HG03064 (cell line): ENCODE results near the gene SPR.

ENCODE experiments used
- ATAC-seq: cut with Tn5 transposase; IDR thresholded peaks from one replicate; pipeline ENCODE4 v1.9.1; 2021; ENCODE audit warnings: low read depth; ENCODE audit not compliant: unreplicated experiment

The SPR gene

GRCh38 chr2:72887032-72887739 lies at the start of gene SPR:
SPR (plus strand) TSS chr2:72887408; CDS start chr2:72887433, 25 bp downstream.
- peak; percentile 72 for ATAC-seq

DNA sequence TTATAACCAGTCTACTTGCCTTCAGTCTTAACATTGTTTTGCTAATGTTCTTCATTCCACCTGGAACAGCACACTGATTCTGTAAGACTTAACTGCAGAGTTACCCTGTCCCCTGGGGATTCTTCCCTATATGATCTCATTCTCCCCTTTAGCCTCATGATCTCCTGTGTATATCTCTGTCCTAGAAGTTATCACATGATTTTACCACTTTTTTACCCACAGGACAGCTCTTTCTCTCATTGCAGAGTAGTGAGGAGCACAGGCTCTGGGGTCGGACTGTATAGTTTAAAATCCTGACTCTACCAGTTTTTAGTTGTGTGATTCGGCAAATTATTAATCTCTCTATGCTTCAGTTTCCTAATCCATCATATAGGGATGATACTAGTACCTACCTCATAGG lies 47.1 kb upstream of the SPR start:
- no peak for ATAC-seq

DNA sequence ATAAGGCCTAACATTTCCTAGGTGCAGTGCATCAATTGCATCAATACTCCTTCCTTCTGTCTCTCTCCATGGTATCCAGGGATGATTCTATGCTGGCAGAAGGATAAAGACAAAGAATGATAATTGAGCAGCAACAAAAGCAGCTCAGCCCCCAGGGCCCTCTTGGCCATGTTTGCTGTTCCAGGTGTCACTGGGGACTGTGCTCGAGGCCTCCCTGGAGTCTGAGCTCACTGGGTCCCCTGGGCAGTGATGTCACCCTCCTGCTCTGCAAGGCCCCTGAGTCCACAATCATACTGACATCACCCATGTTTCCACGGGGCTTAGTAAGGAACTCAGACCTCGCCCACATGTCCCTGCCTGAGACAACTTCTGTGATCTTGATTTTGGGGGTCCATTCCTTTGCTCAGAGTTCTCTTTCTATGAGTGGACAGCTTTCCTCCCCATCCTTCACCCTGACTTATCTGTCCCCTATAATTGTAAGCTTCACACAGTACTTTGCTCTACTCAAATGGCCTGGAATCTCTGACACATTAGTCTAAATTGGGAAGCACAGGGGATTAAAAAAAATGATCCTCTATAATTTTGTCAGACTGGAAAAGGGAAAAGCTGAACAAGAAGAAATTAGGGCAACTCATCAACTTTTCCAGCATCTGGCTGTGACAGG lies 45.6 kb upstream of the SPR start:
- ATAC-seq: no peak

DNA sequence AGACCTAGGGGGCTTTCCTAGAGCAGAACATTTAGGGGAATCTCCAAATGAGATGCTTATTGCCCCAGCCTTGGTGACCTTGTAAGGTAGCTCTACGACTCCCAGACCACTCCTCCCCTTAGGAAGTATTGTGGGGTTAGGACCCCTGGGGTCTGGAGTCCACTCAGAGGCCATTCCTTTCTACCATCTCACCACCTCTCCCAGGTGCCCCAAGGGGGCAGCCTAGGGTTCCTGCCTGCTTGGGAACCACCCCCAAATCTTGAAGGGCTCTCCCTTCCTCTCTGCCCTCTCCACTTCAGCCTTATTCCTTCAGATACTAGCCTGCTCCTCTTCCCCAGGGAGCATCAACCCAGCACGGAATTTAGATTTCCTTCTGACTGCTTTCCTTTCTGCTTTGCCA lies 43.9 kb upstream of the SPR start:
- ATAC-seq: no peak

GRCh38 chr2:72846171-72847095 lies 40.8 kb upstream of the SPR start:
- ATAC-seq: peak; percentile 82

GRCh38 chr2:72847534-72848315 lies 39.5 kb upstream of the SPR start:
- no peak for ATAC-seq

- no peak for ATAC-seq
Measured at GRCh38 chr2:72848436-72849137, 38.6 kb upstream of the SPR start.

DNA sequence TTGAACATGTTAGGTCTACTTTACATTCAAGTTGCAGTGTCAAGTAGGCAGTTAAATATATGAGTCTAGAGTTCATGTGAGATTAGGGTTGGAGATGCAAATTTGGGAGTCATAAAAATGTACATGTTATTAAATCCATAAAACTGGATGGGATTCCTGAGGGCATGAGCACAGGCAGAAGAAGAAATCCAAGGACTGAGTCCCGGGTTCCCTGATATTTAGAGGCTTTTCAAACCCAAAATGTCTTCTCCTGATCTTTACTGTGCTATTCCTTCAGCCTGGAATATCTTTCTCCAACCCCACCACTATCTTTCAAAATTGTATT lies 38.1 kb upstream of the SPR start:
- ATAC-seq: no peak

GRCh38 chr2:72851333-72851732 lies 35.9 kb upstream of the SPR start:
- no peak for ATAC-seq

DNA sequence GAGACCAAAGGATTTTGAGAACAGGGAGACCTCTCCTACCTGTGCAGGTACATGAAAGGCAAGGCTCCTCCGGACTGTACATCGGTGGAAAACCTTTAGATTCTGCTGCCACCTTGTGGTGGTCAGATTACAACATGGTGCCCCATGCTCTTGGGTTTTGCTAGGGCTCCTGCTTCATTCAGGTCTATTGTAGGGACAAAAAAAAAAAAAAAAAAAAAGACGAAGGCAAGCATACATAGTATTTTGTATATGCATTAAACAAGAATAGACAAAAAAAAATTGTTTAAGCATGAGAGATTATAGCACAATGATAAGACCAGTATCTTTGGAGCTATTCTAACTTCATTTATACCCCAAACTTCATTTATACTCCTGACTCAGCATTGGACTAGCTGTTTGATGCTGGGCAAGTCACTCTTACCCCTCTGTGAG lies 27.4 kb upstream of the SPR start:
- ATAC-seq: peak; percentile 45

GRCh38 chr2:72862239-72862988 lies 24.8 kb upstream of the SPR start:
- peak; percentile 89 for ATAC-seq

GRCh38 chr2:72863046-72863445 lies 24.2 kb upstream of the SPR start:
- ATAC-seq: no peak

DNA sequence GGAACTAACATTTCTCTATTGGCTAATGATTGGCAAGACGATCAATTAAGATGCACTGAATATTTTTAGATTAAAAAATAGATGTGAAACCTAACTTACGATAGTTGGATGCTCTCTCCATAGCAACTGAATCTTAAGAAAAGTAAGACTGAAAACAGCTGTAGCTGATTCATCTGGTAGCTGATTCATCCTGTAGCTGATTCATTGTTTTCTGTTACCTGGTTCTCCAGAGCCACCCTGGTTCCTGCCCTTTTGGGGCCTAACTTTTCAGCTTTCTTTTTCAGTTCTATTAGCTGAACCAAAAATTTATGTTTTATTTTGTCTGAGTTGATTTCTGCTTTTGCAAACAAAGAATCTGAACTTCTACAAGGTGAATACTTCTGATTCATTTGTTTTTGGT lies 22.7 kb upstream of the SPR start:
- ATAC-seq: no peak

GRCh38 chr2:72871060-72871459 lies 16.1 kb upstream of the SPR start:
- no peak for ATAC-seq

- no peak for ATAC-seq
Measured at GRCh38 chr2:72871880-72872279, 15.3 kb upstream of the SPR start.

GRCh38 chr2:72883356-72883962 lies 3.7 kb upstream of the SPR start:
- no peak for ATAC-seq

GRCh38 chr2:72886505-72887031 lies 640 bp upstream of the SPR start:
- peak; percentile 14 for ATAC-seq

GRCh38 chr2:72887740-72888437 lies 681 bp downstream of the SPR start:
- peak; percentile 33 for ATAC-seq
